Calu3 (cell line): Measurements from ENCODE around the gene SYCP2. TPM values are rescaled to one million over a fixed set of nuclear protein-coding genes. Genes with fewer than 3 reads are reported as not detected.

Source experiments
- BruUV-seq: library from RNA; stranded (reverse); fragments of 400-500 nt; replicated peaks from 2 replicates; lab custom pipeline; 2021; lab: Mats Ljungman, UMichigan
- CTCF ChIA-PET: fragments of 300-600 bp; sonication (Branson Sonifier 250); formaldehyde crosslinking; loops from one replicate; lab custom pipeline; 2022; ENCODE audit warnings: antibody characterized with exemption; lab: Charles Lee
- DNase-seq: peaks from one replicate; pipeline ENCODE4 v3.0.0; 2022
- H3K27ac Mint-ChIP-seq: one replicate; pipeline ENCODE4 v1.8.0; 2022; ENCODE audit warnings: mixed read lengths; ENCODE audit not compliant: unreplicated experiment
- H3K27me3 Mint-ChIP-seq: one replicate; pipeline ENCODE4 v1.8.0; 2022; ENCODE audit warnings: mixed read lengths; ENCODE audit not compliant: unreplicated experiment
- H3K36me3 Mint-ChIP-seq: one replicate; pipeline ENCODE4 v1.8.0; 2022; ENCODE audit warnings: mild to moderate bottlenecking, moderate library complexity, mixed read lengths; ENCODE audit not compliant: insufficient read depth, unreplicated experiment
- H3K4me1 Mint-ChIP-seq: one replicate; pipeline ENCODE4 v1.8.0; 2022; ENCODE audit warnings: mild to moderate bottlenecking, low read depth, mixed read lengths; ENCODE audit not compliant: unreplicated experiment
- H3K4me3 Mint-ChIP-seq: one replicate; pipeline ENCODE4 v1.8.0; 2022; ENCODE audit warnings: mild to moderate bottlenecking, low read depth, moderate library complexity, mixed read lengths; ENCODE audit not compliant: unreplicated experiment
- H3K9me3 Mint-ChIP-seq: one replicate; pipeline ENCODE4 v1.8.0; 2022; ENCODE audit warnings: low read depth, mixed read lengths; ENCODE audit not compliant: unreplicated experiment
- intact Hi-C: fragments of 100-400 bp; cut with micrococcal nuclease; formaldehyde crosslinking; loops from one replicate; pipeline ENCODE4 v1.10.0; 2022; ENCODE audit not compliant: unreplicated experiment
- total RNA-seq: library from RNA; stranded (reverse); gene quantifications from 2 replicates; pipeline ENCODE4 v1.2.3, GENCODE V29; 2022
- TF ChIP-seq, protein P1 (sequence below): fragments of 200-600 bp; IDR thresholded peaks from one replicate; pipeline ENCODE4 v1.8.0; 2022; ENCODE audit warnings: antibody characterized with exemption; ENCODE audit not compliant: unreplicated experiment

Gene SYCP2
- total RNA-seq, 1 experiment from 2014 or later = 56.0 TPM

DNA sequence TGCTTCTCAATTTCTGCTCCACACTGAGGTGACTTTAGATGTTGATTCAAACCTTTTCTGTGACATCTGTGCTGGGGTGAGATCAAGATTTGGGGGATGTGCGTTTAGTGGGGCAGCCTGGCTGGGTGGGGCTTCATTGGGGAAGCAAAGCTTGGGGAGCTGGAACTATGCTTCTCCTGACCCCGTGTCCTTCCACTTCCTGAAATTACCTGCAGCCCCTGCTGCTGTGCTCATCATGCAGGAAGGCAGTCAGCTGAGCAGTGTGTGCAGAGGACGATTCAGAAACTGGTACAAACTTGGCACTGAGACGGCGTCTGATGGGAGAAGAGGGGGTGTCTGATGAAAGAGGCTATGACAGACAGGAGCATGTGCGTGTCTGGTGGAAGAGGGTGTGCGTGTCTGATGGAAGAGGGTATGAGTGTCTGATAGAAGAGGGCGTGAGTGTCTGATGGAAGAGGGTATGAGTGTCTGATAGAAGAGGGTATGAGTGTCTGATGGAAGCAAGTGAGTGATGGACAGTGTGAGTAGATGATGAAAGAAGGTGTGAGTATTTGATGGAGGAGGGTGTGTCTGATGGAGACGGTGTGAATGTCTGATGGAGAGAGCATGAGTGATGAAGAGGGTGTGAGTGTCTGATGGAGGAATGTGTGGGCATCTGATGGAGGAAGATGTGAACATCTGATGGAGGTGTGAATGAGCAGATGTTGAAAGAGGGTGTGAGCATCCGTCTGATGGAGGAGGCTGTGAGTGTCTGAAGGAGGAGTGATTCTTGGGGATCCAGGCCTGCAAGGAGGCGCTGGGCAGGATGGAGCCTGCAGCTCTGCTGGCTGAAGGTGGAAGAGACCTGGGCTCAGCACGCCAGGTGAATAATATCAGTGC, 103.4 kb downstream of the SYCP2 start:
- TF ChIP-seq, protein P1, sequence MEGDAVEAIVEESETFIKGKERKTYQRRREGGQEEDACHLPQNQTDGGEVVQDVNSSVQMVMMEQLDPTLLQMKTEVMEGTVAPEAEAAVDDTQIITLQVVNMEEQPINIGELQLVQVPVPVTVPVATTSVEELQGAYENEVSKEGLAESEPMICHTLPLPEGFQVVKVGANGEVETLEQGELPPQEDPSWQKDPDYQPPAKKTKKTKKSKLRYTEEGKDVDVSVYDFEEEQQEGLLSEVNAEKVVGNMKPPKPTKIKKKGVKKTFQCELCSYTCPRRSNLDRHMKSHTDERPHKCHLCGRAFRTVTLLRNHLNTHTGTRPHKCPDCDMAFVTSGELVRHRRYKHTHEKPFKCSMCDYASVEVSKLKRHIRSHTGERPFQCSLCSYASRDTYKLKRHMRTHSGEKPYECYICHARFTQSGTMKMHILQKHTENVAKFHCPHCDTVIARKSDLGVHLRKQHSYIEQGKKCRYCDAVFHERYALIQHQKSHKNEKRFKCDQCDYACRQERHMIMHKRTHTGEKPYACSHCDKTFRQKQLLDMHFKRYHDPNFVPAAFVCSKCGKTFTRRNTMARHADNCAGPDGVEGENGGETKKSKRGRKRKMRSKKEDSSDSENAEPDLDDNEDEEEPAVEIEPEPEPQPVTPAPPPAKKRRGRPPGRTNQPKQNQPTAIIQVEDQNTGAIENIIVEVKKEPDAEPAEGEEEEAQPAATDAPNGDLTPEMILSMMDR = no peak
- no TSS peak for BruUV-seq
- H3K4me3 Mint-ChIP-seq = no peak overlapping the region
- H3K4me1 Mint-ChIP-seq = peaks cover 85% of the 10 kb centered on the region
- intact Hi-C loops = no loop called here
- H3K27ac Mint-ChIP-seq = peak overlapping the region; percentile 74
- CTCF ChIA-PET = interaction anchor here (0.8 to 2.2 kb wide), 5 partner anchors 10 to 96 kb away, joined by 3 to 14 read pairs (median 5); no protein-coding TSS in a partner anchor
- peaks cover 19% of the 10 kb centered on the region for H3K36me3 Mint-ChIP-seq
- H3K9me3 Mint-ChIP-seq = no peaks in the 10 kb centered on the region
- DNase-seq = no peak
- no peaks in the 10 kb centered on the region for H3K27me3 Mint-ChIP-seq

DNA sequence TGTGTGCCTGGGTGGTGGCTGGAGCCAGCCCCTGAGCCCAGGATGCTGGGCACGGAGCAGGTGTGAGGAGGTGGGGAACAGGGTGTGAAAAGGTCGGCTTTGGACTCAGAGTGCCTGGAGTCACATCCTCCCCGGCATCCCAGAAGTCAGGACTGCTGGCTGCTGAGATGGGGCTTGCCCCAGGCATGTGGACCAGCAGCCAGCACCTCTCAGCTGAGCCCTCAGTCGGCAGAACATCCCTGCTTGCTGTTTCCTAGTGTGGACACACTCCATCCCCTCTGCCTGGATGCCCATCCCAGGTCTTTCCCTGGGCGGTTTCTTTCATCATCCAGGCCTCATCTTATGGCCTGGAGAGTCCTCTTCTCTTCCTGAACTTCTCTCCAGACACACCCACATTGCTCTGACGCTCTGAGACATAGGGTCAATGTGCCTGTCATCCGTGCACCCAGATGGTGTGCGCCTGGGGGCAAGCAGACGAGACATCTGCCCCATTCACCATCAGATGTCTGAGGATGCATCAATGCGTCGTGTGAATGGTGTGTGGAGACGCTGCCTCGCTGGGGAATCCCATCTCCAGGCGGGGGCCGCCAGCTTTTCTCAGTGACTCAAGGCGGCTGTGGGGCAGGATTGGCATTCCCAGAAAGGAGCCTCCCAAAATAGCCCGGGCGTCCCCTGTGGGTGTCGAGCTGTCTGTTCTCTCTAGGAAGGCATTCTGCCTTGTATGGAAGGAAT, 104.2 kb downstream of the SYCP2 start:
- Mint-ChIP-seq H3K4me3 (no peak overlapping the region), H3K4me1 (peaks cover 79% of the 10 kb centered on the region), H3K27ac (peak overlapping the region; percentile 74), H3K36me3 (peaks cover 19% of the 10 kb centered on the region), H3K27me3 (no peaks in the 10 kb centered on the region), H3K9me3 (no peaks in the 10 kb centered on the region)
- intact Hi-C loops = no loop called here
- CTCF ChIA-PET = no interaction called here
- TF ChIP-seq, protein P1 = no peak
- BruUV-seq = no TSS peak
- DNase-seq = no peak

DNA sequence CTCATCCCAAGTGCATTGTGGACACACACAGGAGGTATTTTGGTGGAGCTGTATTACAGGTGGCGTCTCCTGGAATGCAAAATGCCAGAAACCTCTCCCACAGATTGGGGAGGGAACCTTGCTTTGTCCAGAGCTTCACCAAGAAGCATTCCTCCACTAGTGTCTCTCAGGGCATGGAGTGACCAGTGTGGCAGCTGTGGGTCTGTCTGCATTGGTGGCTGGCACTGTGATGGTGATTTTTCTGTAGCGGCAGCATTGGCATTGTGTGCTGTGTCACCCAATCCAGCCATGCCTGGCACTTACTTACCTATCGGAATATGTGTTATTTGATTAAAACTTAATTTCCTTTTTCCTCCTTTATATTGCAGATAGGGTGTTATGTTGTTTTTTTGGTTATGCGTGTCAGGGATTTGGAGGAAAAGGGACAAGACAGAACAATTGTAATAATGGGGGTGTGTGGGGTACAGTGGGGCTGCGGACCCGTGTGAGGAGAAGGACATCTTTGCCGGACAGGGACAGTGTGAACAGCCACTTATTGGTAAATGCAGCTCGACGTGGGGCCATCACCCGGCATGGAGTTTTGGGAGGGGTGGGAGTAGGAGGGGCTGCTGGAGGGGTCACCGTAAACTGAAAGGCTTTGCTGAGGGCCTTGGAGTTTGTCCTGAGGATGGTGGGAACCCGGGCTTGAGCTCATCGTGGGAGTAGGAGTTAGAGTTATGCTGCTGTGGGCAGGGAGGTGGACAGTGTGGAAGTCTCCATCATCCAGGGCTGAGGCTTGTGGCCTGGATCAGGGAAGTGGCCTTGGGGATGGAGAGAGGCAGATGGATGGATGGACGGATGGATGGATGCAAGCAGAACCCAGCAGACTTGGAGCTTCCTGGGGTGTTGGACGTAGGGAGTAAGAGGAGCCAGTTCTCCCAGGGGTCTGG, 105.0 kb downstream of the SYCP2 start:
- H3K4me3 Mint-ChIP-seq = no peak overlapping the region
- no peaks in the 10 kb centered on the region for H3K27me3 Mint-ChIP-seq
- peaks cover 19% of the 10 kb centered on the region for H3K36me3 Mint-ChIP-seq
- peak overlapping the region; percentile 5 for H3K27ac Mint-ChIP-seq
- peaks cover 74% of the 10 kb centered on the region for H3K4me1 Mint-ChIP-seq
- TF ChIP-seq, protein P1 = no peak
- no peaks in the 10 kb centered on the region for H3K9me3 Mint-ChIP-seq
- BruUV-seq = no TSS peak
- CTCF ChIA-PET = no interaction called here
- intact Hi-C loops = no loop called here
- DNase-seq = no peak
